ENCODE results near the gene AHNAK2. TPM values are rescaled to one million over a fixed set of nuclear protein-coding genes. Genes with fewer than 3 reads are reported as not detected.
"Not testable (repeated sequence)": the region's sequence is repeated elsewhere in the genome, so short reads cannot be mapped to it uniquely, and the experiment has no call there.

The AHNAK2 gene
- total and polyA plus RNA-seq, 2 experiments from 2014 or later: 38.3 to 58.0 TPM

DNA sequence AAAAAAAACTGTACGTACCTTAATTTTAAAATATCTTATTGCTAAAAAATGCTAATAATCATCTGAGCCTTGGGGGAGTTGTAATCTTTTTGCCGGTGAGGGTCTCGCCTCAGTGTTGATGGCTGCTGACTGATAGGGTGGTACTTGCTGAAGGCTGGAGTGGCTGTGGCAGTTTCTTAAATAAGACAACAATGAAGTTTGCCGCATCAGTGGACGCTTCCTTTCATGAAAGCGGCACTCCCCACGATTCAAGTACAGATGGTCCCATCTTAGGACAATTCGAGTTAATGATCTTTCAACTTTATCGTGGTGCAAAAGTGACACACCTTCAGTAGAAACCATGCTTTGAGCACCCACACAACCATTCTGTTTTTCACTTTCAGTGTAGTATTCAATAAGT lies 61.1 kb downstream of the AHNAK2 start:
- Histone ChIP-seq H3K9me2 (ENCODE audit: insufficient read depth) (no peaks in the 10 kb centered on the region), H3K9ac (no peak overlapping the region), H3K9me3 (ENCODE audit: low read depth) (no peaks in the 10 kb centered on the region), H2AFZ (no peak overlapping the region), H3K79me2 (ENCODE audit: insufficient read depth) (no peaks in the 10 kb centered on the region), H3K27ac (no peak overlapping the region), H3K27me3 (replicated peaks; ENCODE audit: insufficient read depth) (peaks cover 36% of the 10 kb centered on the region), H4K20me1 (ENCODE audit: insufficient read depth) (no peaks in the 10 kb centered on the region), H3K4me2 (ENCODE audit: unreplicated experiment) (no peak overlapping the region), H3K4me1 (ENCODE audit: insufficient read depth) (no peaks in the 10 kb centered on the region), H3K4me3 (no peak overlapping the region), H3F3A (ENCODE audit: insufficient read depth) (no peaks in the 10 kb centered on the region), H3K36me3 (ENCODE audit: low read depth) (no peaks in the 10 kb centered on the region)
- in situ Hi-C loops (cut with MboI): no loop called here
- WGBS, 2 experiments (ENCODE audit: low coverage in 1 of 2, low lambda C conversion rate in 2 of 2, missing lambda C conversion rate in 2 of 2): 87 to 89% methylated on average over 9 of the region's 9 CpGs
- no peak for TF ChIP-seq EZH2phosphoT487 (IDR thresholded peaks at IDR 0.05; ENCODE audit: insufficient read depth, low read depth)
- TF ChIP-seq EZH2 (IDR thresholded peaks at IDR 0.05; ENCODE audit: insufficient read depth, poor library complexity, severe bottlenecking): no peak
- no peak for DNase-seq

DNA sequence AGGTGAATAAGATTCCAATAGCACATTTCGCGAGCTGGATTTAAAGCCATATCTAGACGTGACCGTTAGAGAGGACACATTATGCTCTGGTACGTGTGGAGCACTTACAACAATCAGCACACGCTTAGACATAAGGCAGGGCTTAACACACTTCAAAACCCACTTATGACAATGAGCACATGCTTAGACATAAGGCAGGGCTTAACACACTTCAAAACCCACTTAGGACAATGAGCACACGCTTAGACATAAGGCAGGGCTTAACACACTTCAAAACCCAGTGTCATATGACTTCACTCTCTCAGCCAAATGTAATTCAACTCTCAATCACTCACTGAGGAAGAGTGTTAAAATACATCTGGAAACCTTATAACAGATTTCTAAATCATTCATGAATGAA lies 64.7 kb downstream of the AHNAK2 start:
- Histone ChIP-seq H3K36me3 (ENCODE audit: low read depth) (no peaks in the 10 kb centered on the region), H3F3A (ENCODE audit: insufficient read depth) (no peaks in the 10 kb centered on the region), H3K27ac (no peak overlapping the region), H3K9me2 (ENCODE audit: insufficient read depth) (no peaks in the 10 kb centered on the region), H3K9me3 (ENCODE audit: low read depth) (no peaks in the 10 kb centered on the region), H3K4me2 (ENCODE audit: unreplicated experiment) (no peak overlapping the region), H3K4me3 (no peak overlapping the region), H3K27me3 (replicated peaks; ENCODE audit: insufficient read depth) (peaks cover 30% of the 10 kb centered on the region), H3K9ac (no peak overlapping the region), H3K79me2 (ENCODE audit: insufficient read depth) (no peaks in the 10 kb centered on the region), H4K20me1 (ENCODE audit: insufficient read depth) (no peaks in the 10 kb centered on the region), H2AFZ (no peak overlapping the region), H3K4me1 (ENCODE audit: insufficient read depth) (no peaks in the 10 kb centered on the region)
- WGBS, 2 experiments (ENCODE audit: low coverage in 1 of 2, low lambda C conversion rate in 2 of 2, missing lambda C conversion rate in 2 of 2): 14 to 21% methylated on average over 7 of the region's 7 CpGs
- DNase-seq: no peak
- in situ Hi-C loops (cut with MboI): no loop called here
- no peak for TF ChIP-seq EZH2 (IDR thresholded peaks at IDR 0.05; ENCODE audit: insufficient read depth, poor library complexity, severe bottlenecking)
- no peak for TF ChIP-seq EZH2phosphoT487 (IDR thresholded peaks at IDR 0.05; ENCODE audit: insufficient read depth, low read depth)

DNA sequence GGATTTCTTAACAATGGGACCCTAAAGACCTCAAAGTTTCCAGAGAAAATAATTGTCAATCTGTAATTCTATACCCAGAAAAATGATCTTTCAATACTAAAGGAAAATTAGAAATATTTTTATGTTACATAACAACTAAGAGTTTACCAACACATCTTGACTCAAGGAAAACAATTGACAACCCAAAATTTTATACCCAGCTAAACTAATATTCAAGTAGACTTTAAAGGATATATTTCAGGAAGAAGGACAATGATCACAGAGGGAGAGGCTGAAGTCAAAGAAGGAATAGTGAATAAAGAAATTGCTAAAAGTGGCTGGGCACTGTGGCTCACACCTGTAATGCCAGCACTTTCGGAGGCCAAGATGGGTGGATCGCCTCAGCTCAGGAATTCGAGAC lies 66.1 kb downstream of the AHNAK2 start:
- TF ChIP-seq EZH2 (IDR thresholded peaks at IDR 0.05; ENCODE audit: insufficient read depth, poor library complexity, severe bottlenecking) (no peak), EZH2phosphoT487 (IDR thresholded peaks at IDR 0.05; ENCODE audit: insufficient read depth, low read depth) (no peak)
- in situ Hi-C loops (cut with MboI): no loop called here
- 42 to 47% methylated on average over 3 of the region's 3 CpGs for WGBS, 2 experiments (ENCODE audit: low coverage in 1 of 2, low lambda C conversion rate in 2 of 2, missing lambda C conversion rate in 2 of 2)
- Histone ChIP-seq H2AFZ (no peak overlapping the region), H3K4me3 (no peak overlapping the region), H3K9me2 (ENCODE audit: insufficient read depth) (no peaks in the 10 kb centered on the region), H4K20me1 (ENCODE audit: insufficient read depth) (no peaks in the 10 kb centered on the region), H3K79me2 (ENCODE audit: insufficient read depth) (no peaks in the 10 kb centered on the region), H3F3A (ENCODE audit: insufficient read depth) (no peaks in the 10 kb centered on the region), H3K4me1 (ENCODE audit: insufficient read depth) (no peaks in the 10 kb centered on the region), H3K27ac (no peak overlapping the region), H3K4me2 (ENCODE audit: unreplicated experiment) (no peak overlapping the region), H3K9ac (no peak overlapping the region), H3K36me3 (ENCODE audit: low read depth) (no peaks in the 10 kb centered on the region), H3K27me3 (replicated peaks; ENCODE audit: insufficient read depth) (peaks cover 30% of the 10 kb centered on the region), H3K9me3 (ENCODE audit: low read depth) (no peaks in the 10 kb centered on the region)
- DNase-seq: no peak

- WGBS, 2 experiments (ENCODE audit: low coverage in 1 of 2, low lambda C conversion rate in 2 of 2, missing lambda C conversion rate in 2 of 2): 0% methylated on average over 1 of the region's 1 CpG
- Histone ChIP-seq H2AFZ (no peak overlapping the region), H3K27me3 (replicated peaks; ENCODE audit: insufficient read depth) (peaks cover 7% of the 10 kb centered on the region; the same call in 1 of the 2 replicates), H3K9me2 (ENCODE audit: insufficient read depth) (no peaks in the 10 kb centered on the region), H3K4me3 (no peak overlapping the region), H3K27ac (no peak overlapping the region), H4K20me1 (ENCODE audit: insufficient read depth) (no peaks in the 10 kb centered on the region), H3F3A (ENCODE audit: insufficient read depth) (no peaks in the 10 kb centered on the region), H3K36me3 (ENCODE audit: low read depth) (no peaks in the 10 kb centered on the region), H3K9me3 (ENCODE audit: low read depth) (no peaks in the 10 kb centered on the region), H3K9ac (no peak overlapping the region), H3K4me2 (ENCODE audit: unreplicated experiment) (no peak overlapping the region), H3K4me1 (ENCODE audit: insufficient read depth) (no peaks in the 10 kb centered on the region), H3K79me2 (ENCODE audit: insufficient read depth) (no peaks in the 10 kb centered on the region)
- no peak for DNase-seq
- in situ Hi-C loops (cut with MboI): loop anchor here (10.0 kb wide), 1 partner anchor 136 kb away; no protein-coding TSS in a partner anchor
- TF ChIP-seq EZH2 (IDR thresholded peaks at IDR 0.05; ENCODE audit: insufficient read depth, poor library complexity, severe bottlenecking): no peak
- TF ChIP-seq EZH2phosphoT487 (IDR thresholded peaks at IDR 0.05; ENCODE audit: insufficient read depth, low read depth): no peak
Observed at GRCh38 chr14:104908303-104908702, 69.9 kb downstream of the AHNAK2 start.

DNA sequence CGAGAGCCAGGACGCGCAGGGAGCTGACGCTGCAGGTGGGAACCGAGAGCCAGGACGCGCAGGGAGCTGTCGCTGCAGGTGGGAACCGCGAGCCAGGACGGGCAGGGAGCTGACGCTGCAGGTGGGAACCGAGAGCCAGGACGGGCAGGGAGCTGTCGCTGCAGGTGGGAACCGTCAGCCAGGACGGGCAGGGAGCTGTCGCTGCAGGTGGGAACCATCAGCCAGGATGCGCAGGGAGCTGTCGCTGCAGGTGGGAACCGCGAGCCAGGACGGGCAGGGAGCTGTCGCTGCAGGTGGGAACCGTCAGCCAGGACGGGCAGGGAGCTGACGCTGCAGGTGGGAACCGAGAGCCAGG lies 72.6 kb downstream of the AHNAK2 start:
- H3F3A ChIP-seq (ENCODE audit: insufficient read depth); H3K27me3 ChIP-seq (replicated peaks; ENCODE audit: insufficient read depth); DNase-seq; H3K36me3 ChIP-seq (ENCODE audit: low read depth); H4K20me1 ChIP-seq (ENCODE audit: insufficient read depth); H3K9me3 ChIP-seq (ENCODE audit: low read depth); H3K4me2 ChIP-seq (ENCODE audit: unreplicated experiment); H3K27ac ChIP-seq; H3K4me1 ChIP-seq (ENCODE audit: insufficient read depth); H3K79me2 ChIP-seq (ENCODE audit: insufficient read depth); H3K9me2 ChIP-seq (ENCODE audit: insufficient read depth); H3K4me3 ChIP-seq; H2AFZ ChIP-seq; H3K9ac ChIP-seq: not testable (repeated sequence)
- in situ Hi-C loops (cut with MboI): loop anchor here (10.0 kb wide), 1 partner anchor 139 kb away; no protein-coding TSS in a partner anchor
- 79 to 80% methylated on average over 3 to 27 of the region's 28 CpGs for WGBS, 2 experiments (ENCODE audit: low coverage in 1 of 2, low lambda C conversion rate in 2 of 2, missing lambda C conversion rate in 2 of 2)

DNA sequence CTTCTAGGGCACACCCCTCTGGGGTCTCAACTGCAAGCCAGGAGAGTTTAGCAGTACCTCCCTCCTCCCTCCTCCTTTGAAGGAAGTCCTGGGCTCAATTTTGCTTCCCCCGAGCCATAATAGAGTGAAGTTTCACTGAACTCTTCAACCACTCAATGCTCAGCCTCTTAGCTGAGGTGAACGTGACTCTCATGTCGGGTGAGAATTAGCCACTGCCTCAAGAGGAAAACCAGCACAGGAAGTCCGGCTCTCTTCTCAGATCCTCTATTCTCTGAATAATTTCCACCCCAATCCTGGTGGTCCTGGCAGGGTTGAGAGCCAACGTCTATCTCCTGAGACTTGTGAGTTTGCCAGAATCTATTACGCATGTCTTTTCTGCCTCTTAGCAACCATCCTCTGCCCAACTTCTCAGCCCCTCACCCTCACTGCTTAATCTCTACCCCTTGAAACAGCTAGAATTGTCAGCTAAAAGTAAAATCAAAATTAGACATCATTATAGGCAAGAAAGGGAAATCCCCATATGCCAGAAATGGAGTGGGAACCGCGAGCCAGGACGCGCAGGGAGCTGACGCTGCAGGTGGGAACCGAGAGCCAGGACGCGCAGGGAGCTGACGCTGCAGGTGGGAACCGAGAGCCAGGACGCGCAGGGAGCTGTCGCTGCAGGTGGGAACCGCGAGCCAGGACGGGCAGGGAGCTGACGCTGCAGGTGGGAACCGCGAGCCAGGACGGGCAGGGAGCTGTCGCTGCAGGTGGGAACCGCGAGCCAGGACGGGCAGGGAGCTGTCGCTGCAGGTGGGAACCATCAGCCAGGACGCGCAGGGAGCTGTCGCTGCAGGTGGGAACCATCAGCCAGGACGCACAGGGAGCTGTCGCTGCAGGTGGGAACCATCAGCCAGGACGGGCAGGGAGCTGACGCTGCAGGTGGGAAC lies 73.3 kb downstream of the AHNAK2 start:
- H3K36me3 ChIP-seq (ENCODE audit: low read depth); H3K4me3 ChIP-seq; H3K27me3 ChIP-seq (replicated peaks; ENCODE audit: insufficient read depth); H4K20me1 ChIP-seq (ENCODE audit: insufficient read depth); H3K9me3 ChIP-seq (ENCODE audit: low read depth); H3F3A ChIP-seq (ENCODE audit: insufficient read depth); H3K27ac ChIP-seq; H3K9me2 ChIP-seq (ENCODE audit: insufficient read depth); H3K4me2 ChIP-seq (ENCODE audit: unreplicated experiment); DNase-seq; H2AFZ ChIP-seq; H3K79me2 ChIP-seq (ENCODE audit: insufficient read depth); H3K4me1 ChIP-seq (ENCODE audit: insufficient read depth); H3K9ac ChIP-seq: not testable (repeated sequence)
- WGBS, 2 experiments (ENCODE audit: low coverage in 1 of 2, low lambda C conversion rate in 2 of 2, missing lambda C conversion rate in 2 of 2): 55 to 66% methylated on average over 22 to 38 of the region's 38 CpGs
- in situ Hi-C loops (cut with MboI): loop anchor here (10.0 kb wide), 1 partner anchor 140 kb away; no protein-coding TSS in a partner anchor
